Measurements from ENCODE around the gene PTPRE. TPM values are rescaled to one million over a fixed set of nuclear protein-coding genes. Genes with fewer than 3 reads are reported as not detected.
"Not testable (repeated sequence)": the region's sequence is repeated elsewhere in the genome, so short reads cannot be mapped to it uniquely, and the experiment has no call there.

The PTPRE gene
- total and polyA plus RNA-seq, 4 experiments from 2014 or later, result 6.5 to 27.6 (median 18.9) TPM

DNA sequence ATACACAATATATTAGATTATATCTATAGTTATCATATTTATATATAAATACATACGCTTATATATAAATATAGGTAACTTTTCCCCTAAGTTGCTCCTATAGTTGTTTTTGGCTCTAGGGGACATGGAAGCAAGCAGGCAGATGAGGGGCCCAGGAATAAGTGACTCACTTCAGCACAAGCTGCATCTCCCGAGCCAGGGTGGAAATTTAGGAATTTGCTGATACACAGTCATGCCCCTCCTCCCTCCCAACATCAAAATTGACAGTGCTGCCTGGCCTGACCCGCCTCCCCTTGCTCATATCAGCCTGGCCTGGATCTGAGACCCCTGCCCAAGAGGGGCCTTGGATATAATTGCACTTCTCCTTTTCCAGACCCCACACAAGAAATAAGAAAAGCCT is 185.6 kb downstream of the PTPRE start:
- ChIA-PET CTCF (ENCODE audit: partially characterized antibody) (no interaction called here), POLR2A (ENCODE audit: partially characterized antibody) (no interaction called here)
- Histone ChIP-seq H3K9me3 (ENCODE audit: control insufficient read depth in 1 of 2, low read length in 2 of 2) (no peaks in the 10 kb centered on the region), H3K27ac (ENCODE audit: low read depth, low read length) (no peak overlapping the region), H3K27me3 (ENCODE audit: insufficient read depth, low read length) (no peaks in the 10 kb centered on the region), H3K36me3 (ENCODE audit: insufficient read depth, low read length) (no peaks in the 10 kb centered on the region), H3K4me1 (ENCODE audit: insufficient read depth, low read length) (peaks cover 23% of the 10 kb centered on the region), H3K4me3 (ENCODE audit: low read length in 2 of 2) (no peak overlapping the region)
- Mint-ChIP-seq H3K4me1 (peaks cover 13 to 23% (median 18%) of the 10 kb centered on the region in 4 donors), H3K27ac (no peak overlapping the region), H3K4me3 (no peak overlapping the region), H3K36me3 (no peaks in the 10 kb centered on the region), H3K9me3 (no peaks in the 10 kb centered on the region), H3K27me3 (no peaks in the 10 kb centered on the region)
- intact Hi-C loops (cut with micrococcal nuclease), result no loop called here
- no peak for DNase-seq

DNA sequence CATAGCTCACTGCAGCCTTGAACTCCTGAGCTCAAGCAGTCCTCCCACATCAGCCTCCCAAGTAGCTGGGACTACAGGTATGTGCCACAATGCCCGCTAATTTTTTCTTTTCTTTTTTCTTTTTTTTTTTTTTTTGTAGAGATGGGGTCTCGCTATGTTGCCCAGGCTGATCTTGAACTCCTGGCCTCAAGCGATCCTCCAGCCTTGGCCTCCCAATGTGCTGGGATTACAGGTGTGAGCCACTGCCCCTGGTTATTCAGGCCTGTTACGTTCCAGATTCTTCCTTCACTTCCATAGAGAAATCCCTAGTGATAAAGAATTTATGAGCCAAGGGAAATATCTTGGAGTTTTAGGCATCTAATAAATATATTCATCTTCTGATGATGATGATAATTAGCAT is 187.7 kb downstream of the PTPRE start:
- H3K27ac ChIP-seq (ENCODE audit: low read depth, low read length); H3K4me3 ChIP-seq (ENCODE audit: low read length in 2 of 2); intact Hi-C loops (cut with micrococcal nuclease); H3K9me3 Mint-ChIP-seq; H3K27me3 Mint-ChIP-seq; H3K36me3 ChIP-seq (ENCODE audit: insufficient read depth, low read length); DNase-seq; H3K36me3 Mint-ChIP-seq; H3K4me3 Mint-ChIP-seq; H3K27me3 ChIP-seq (ENCODE audit: insufficient read depth, low read length); H3K9me3 ChIP-seq (ENCODE audit: control insufficient read depth in 1 of 2, low read length in 2 of 2): not testable (repeated sequence)
- peaks cover 28% of the 10 kb centered on the region for H3K4me1 ChIP-seq (ENCODE audit: insufficient read depth, low read length)
- H3K27ac Mint-ChIP-seq, result peak overlapping the region in 1 of 7 donors; percentile 85
- peaks cover 13 to 33% (median 18%) of the 10 kb centered on the region in 4 donors for H3K4me1 Mint-ChIP-seq
- ChIA-PET POLR2A (ENCODE audit: partially characterized antibody) (interaction anchor here (1.2 to 1.6 kb wide), 3 partner anchors 9 to 50 kb away, joined by 3 to 10 read pairs (median 6); partner anchors contain the start of gene MKI67), CTCF (ENCODE audit: partially characterized antibody) (interaction anchor here (1.0 to 1.4 kb wide), 3 partner anchors 8 to 118 kb away, joined by 3 to 4 read pairs (median 3); no protein-coding TSS in a partner anchor)

DNA sequence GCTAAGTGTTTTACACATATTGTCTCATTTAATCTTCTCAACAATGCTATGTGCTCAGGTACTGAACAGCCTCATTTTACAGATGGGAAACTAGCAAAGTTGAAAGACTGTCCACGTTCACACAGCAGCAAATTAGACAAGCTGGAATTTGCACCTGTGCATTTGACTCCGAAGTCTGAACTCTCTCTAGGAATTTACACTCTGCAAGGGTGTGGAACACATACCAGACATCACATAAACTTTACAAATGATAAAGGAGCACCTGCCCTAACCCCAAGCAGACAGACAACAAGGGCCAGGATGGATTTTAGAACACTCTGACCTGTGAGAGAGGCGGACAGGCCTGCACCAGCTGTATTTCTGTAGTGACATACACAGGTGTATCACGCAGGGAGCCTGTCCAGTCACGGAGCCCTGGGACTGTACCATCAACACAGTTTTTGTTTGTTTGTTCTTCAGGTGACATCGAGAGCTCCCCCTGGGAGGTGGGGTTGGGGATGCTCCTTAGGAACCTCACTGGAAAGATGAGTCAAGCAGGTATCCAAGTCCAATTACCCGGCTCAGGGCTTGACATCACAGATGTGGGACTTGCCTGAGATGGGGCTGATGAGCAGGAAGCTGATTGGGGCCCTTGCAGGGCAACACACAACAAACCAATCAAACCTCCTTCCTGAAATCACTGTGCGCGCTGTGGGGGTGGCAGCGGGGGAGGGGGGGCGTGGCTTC is 188.3 kb downstream of the PTPRE start:
- DNase-seq, result peak; percentile 26 to 71 (median 60)
- peak overlapping the region; percentile 40 for H3K27ac ChIP-seq (ENCODE audit: low read depth, low read length)
- peak overlapping the region in 1 of 2 donors; percentile 19 for H3K4me3 ChIP-seq (ENCODE audit: low read length in 2 of 2)
- intact Hi-C loops (cut with micrococcal nuclease), result no loop called here
- H3K9me3 ChIP-seq (ENCODE audit: control insufficient read depth in 1 of 2, low read length in 2 of 2), result no peaks in the 10 kb centered on the region
- no peaks in the 10 kb centered on the region for H3K36me3 ChIP-seq (ENCODE audit: insufficient read depth, low read length)
- Mint-ChIP-seq H3K36me3 (no peaks in the 10 kb centered on the region), H3K27me3 (no peaks in the 10 kb centered on the region), H3K4me1 (peaks cover 13 to 33% (median 18%) of the 10 kb centered on the region in 4 donors), H3K27ac (peak overlapping the region; percentile 32 to 88 (median 69)), H3K4me3 (peak overlapping the region; percentile 49 to 74 (median 71)), H3K9me3 (no peaks in the 10 kb centered on the region)
- POLR2A ChIA-PET (ENCODE audit: partially characterized antibody), result interaction anchor here (1.2 to 1.8 kb wide), 7 partner anchors 8 to 86 kb away, joined by 3 to 10 read pairs (median 6); partner anchors contain the start of gene MKI67
- H3K27me3 ChIP-seq (ENCODE audit: insufficient read depth, low read length), result no peaks in the 10 kb centered on the region
- CTCF ChIA-PET (ENCODE audit: partially characterized antibody), result interaction anchor here (0.7 to 2.4 kb wide), 7 partner anchors 9 to 117 kb away, joined by 3 to 8 read pairs (median 3); no protein-coding TSS in a partner anchor
- peaks cover 28% of the 10 kb centered on the region for H3K4me1 ChIP-seq (ENCODE audit: insufficient read depth, low read length)

DNA sequence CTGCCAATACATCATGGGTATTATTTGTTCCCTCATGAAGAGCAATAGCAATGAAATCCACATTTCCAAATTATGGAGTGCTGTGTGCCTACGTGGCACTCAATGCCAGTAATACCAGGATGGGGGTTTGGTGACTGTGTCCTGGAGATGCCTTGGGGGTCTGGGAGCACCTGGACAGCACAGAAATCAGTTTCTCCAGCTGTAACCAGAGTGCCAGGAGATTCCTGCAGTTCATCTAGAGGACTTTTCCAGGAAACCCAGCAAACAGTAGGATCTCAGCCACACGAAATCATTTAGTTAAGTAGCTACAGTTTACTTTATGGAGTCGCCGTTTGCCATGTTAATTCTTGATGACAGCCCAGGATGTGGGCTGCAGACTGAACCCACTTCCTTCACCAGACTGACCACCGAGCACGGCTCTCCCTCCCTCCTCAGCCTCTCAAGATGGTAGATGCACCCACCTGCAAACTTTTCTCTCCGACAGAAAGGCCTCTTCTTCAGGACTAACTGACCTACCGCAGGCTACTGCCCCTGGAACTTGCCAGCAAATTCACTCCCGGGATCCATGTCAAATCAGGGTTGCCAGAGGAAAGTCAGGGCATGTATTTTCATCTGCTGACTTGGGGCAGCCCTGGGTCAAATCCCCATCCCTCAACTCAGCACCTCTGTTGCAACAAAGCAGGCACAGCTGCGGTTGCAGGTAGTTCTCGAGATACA is 189.0 kb downstream of the PTPRE start:
- ChIA-PET CTCF (ENCODE audit: partially characterized antibody) (interaction anchor here (1.1 to 2.4 kb wide), 4 partner anchors 8 to 60 kb away, joined by 3 to 8 read pairs (median 3); no protein-coding TSS in a partner anchor), POLR2A (ENCODE audit: partially characterized antibody) (interaction anchor here (1.2 to 1.8 kb wide), 8 partner anchors 7 to 85 kb away, joined by 3 to 10 read pairs (median 6); partner anchors contain the start of gene MKI67)
- Histone ChIP-seq H3K9me3 (ENCODE audit: control insufficient read depth in 1 of 2, low read length in 2 of 2) (no peaks in the 10 kb centered on the region), H3K4me1 (ENCODE audit: insufficient read depth, low read length) (peaks cover 28% of the 10 kb centered on the region), H3K4me3 (ENCODE audit: low read length in 2 of 2) (peak overlapping the region; percentile 19 to 52), H3K36me3 (ENCODE audit: insufficient read depth, low read length) (no peaks in the 10 kb centered on the region), H3K27me3 (ENCODE audit: insufficient read depth, low read length) (no peaks in the 10 kb centered on the region), H3K27ac (ENCODE audit: low read depth, low read length) (peak overlapping the region; percentile 5)
- H3K9me3 Mint-ChIP-seq, result no peaks in the 10 kb centered on the region
- intact Hi-C loops (cut with micrococcal nuclease), result no loop called here
- H3K4me3 Mint-ChIP-seq, result peak overlapping the region; percentile 9 to 74 (median 71)
- peak overlapping the region in 6 of 7 donors; percentile 17 to 88 (median 70) for H3K27ac Mint-ChIP-seq
- peak in 1 of 5 donors; percentile 14 for DNase-seq
- H3K36me3 Mint-ChIP-seq, result no peaks in the 10 kb centered on the region
- peaks cover 13 to 33% (median 18%) of the 10 kb centered on the region in 4 donors for H3K4me1 Mint-ChIP-seq
- H3K27me3 Mint-ChIP-seq, result no peaks in the 10 kb centered on the region

DNA sequence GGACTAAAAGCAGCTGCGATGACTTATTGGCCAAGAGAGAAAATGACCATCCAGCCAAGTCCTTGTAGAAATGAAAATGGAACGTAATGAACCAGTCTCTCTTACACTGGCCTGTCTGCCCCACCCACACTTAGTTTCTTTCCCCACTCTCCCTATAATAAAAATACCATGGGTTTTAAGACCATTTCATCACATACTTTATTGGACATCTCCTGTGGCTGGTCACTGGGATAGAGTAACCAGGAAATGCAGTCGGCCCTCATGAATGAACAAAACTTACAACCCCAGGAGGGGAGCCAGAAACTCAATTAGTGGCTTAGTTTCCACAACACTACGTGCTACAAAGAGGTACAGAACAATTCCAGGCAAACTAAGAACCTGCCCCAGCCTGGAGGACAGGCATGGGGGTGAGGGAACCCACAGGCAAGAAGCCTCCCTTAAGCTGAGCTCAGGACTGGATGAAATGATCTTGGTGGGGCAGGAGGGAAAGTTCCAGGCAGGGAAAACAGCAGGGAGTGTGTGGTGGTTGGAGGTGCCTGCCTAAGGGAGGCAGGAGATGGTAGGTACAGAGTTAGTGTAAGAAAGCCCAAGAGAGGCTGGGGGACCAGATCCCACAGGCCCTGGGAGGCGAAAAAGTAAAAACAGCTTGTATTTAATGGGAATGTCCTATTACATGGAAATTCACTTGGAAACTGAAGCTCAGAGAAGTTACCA is 189.7 kb downstream of the PTPRE start:
- Mint-ChIP-seq H3K4me1 (peaks cover 13 to 39% (median 19%) of the 10 kb centered on the region in 4 donors), H3K27ac (peak overlapping the region in 4 of 7 donors; percentile 17 to 88 (median 68)), H3K4me3 (peak overlapping the region in 4 of 8 donors; percentile 70 to 74 (median 72)), H3K36me3 (no peaks in the 10 kb centered on the region), H3K27me3 (no peaks in the 10 kb centered on the region), H3K9me3 (no peaks in the 10 kb centered on the region)
- DNase-seq, result no peak
- no peaks in the 10 kb centered on the region for H3K27me3 ChIP-seq (ENCODE audit: insufficient read depth, low read length)
- no peaks in the 10 kb centered on the region for H3K9me3 ChIP-seq (ENCODE audit: control insufficient read depth in 1 of 2, low read length in 2 of 2)
- ChIA-PET CTCF (ENCODE audit: partially characterized antibody) (interaction anchor here (1.0 to 2.4 kb wide), 5 partner anchors 15 to 61 kb away, joined by 3 to 8 read pairs (median 3); no protein-coding TSS in a partner anchor), POLR2A (ENCODE audit: partially characterized antibody) (interaction anchor here (1.2 to 1.8 kb wide), 5 partner anchors 19 to 84 kb away, joined by 4 to 7 read pairs (median 5); partner anchors contain the start of gene MKI67)
- peaks cover 28% of the 10 kb centered on the region for H3K4me1 ChIP-seq (ENCODE audit: insufficient read depth, low read length)
- H3K4me3 ChIP-seq (ENCODE audit: low read length in 2 of 2), result no peak overlapping the region
- intact Hi-C loops (cut with micrococcal nuclease), result no loop called here
- H3K36me3 ChIP-seq (ENCODE audit: insufficient read depth, low read length), result no peaks in the 10 kb centered on the region
- H3K27ac ChIP-seq (ENCODE audit: low read depth, low read length), result no peak overlapping the region

DNA sequence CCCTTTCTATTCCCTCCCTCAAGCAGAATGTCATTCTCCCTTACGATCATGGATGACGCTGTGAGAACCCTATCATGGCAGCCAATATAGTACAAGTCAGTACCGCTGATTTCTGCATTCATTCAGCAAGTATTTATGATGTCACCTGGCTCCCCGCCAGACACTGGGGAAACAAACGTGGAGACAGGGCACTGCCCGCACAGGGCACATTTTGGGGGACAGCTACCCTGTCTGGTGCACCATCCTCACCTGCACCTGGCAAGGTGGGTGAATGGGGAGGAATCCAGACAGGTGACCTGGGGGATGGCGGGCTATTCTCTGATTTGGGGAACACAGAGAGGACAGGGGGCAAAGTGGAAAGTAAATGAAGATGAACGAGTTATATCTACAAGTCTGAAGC is 190.9 kb downstream of the PTPRE start:
- H3K4me1 ChIP-seq (ENCODE audit: insufficient read depth, low read length), result peaks cover 37% of the 10 kb centered on the region
- Mint-ChIP-seq H3K27ac (peak overlapping the region in 3 of 7 donors; percentile 22 to 90 (median 26)), H3K4me1 (peaks cover 13 to 41% (median 28%) of the 10 kb centered on the region in 4 donors), H3K4me3 (no peak overlapping the region), H3K27me3 (no peaks in the 10 kb centered on the region), H3K36me3 (no peaks in the 10 kb centered on the region), H3K9me3 (no peaks in the 10 kb centered on the region)
- no peaks in the 10 kb centered on the region for H3K27me3 ChIP-seq (ENCODE audit: insufficient read depth, low read length)
- ChIA-PET CTCF (ENCODE audit: partially characterized antibody) (interaction anchor here (1.1 kb wide), 1 partner anchor 53 kb away, joined by 5 read pairs; no protein-coding TSS in a partner anchor), POLR2A (ENCODE audit: partially characterized antibody) (interaction anchor here (1.2 kb wide), 1 partner anchor 28 kb away, joined by 4 read pairs; the partner anchor contains the start of gene MKI67)
- H3K36me3 ChIP-seq (ENCODE audit: insufficient read depth, low read length), result no peaks in the 10 kb centered on the region
- intact Hi-C loops (cut with micrococcal nuclease), result no loop called here
- H3K27ac ChIP-seq (ENCODE audit: low read depth, low read length), result no peak overlapping the region
- no peak overlapping the region for H3K4me3 ChIP-seq (ENCODE audit: low read length in 2 of 2)
- no peaks in the 10 kb centered on the region for H3K9me3 ChIP-seq (ENCODE audit: control insufficient read depth in 1 of 2, low read length in 2 of 2)
- no peak for DNase-seq
